Stimulated activated memory B cell treated with anti-CD40 and anti-IgM and Interleukin-4, amounts not matched to agents 10 μg/mL and 1 μg/mL and 100 μg/mL, for 72 hours (primary cell): ENCODE results near the gene ADH7.
"Not testable (repeated sequence)": the region's sequence is repeated elsewhere in the genome, so short reads cannot be mapped to it uniquely, and the experiment has no call there.

ENCODE experiments used
- ATAC-seq: fragments of 150-1000 bp; cut with Tn5 transposase; 2 replicates; pipeline ENCODE4 v1.10.0; 2021
- H3K27ac Mint-ChIP-seq: one replicate; pipeline ENCODE4 v1.8.0; 2022; ENCODE audit warnings: mild to moderate bottlenecking, mixed read lengths
- H3K27me3 Mint-ChIP-seq: one replicate; pipeline ENCODE4 v1.8.0; 2022; ENCODE audit warnings: mixed read lengths
- H3K36me3 Mint-ChIP-seq: one replicate; pipeline ENCODE4 v1.8.0; 2022; ENCODE audit warnings: mixed read lengths
- H3K4me1 Mint-ChIP-seq: one replicate; pipeline ENCODE4 v1.8.0; 2022; ENCODE audit warnings: mixed read lengths
- H3K4me3 Mint-ChIP-seq: one replicate; pipeline ENCODE4 v1.8.0; 2022; ENCODE audit warnings: mild to moderate bottlenecking, moderate library complexity, mixed read lengths
- H3K9me3 Mint-ChIP-seq: one replicate; pipeline ENCODE4 v1.8.0; 2022; ENCODE audit warnings: mixed read lengths

Gene ADH7

GRCh38 chr4:99438405-99438780, 3.3 kb upstream of the ADH7 start:
- Mint-ChIP-seq H3K36me3 (no peaks in the 10 kb centered on the region), H3K9me3 (no peaks in the 10 kb centered on the region), H3K27ac (no peak overlapping the region), H3K27me3 (no peaks in the 10 kb centered on the region), H3K4me1 (no peaks in the 10 kb centered on the region), H3K4me3 (no peak overlapping the region)
- no peak for ATAC-seq

- Mint-ChIP-seq H3K27ac (no peak overlapping the region), H3K4me1 (no peaks in the 10 kb centered on the region), H3K27me3 (no peaks in the 10 kb centered on the region), H3K4me3 (no peak overlapping the region), H3K9me3 (no peaks in the 10 kb centered on the region), H3K36me3 (no peaks in the 10 kb centered on the region)
- ATAC-seq: no peak
These were observed 2.7 kb upstream of the ADH7 start for GRCh38 chr4:99437723-99438404.

DNA sequence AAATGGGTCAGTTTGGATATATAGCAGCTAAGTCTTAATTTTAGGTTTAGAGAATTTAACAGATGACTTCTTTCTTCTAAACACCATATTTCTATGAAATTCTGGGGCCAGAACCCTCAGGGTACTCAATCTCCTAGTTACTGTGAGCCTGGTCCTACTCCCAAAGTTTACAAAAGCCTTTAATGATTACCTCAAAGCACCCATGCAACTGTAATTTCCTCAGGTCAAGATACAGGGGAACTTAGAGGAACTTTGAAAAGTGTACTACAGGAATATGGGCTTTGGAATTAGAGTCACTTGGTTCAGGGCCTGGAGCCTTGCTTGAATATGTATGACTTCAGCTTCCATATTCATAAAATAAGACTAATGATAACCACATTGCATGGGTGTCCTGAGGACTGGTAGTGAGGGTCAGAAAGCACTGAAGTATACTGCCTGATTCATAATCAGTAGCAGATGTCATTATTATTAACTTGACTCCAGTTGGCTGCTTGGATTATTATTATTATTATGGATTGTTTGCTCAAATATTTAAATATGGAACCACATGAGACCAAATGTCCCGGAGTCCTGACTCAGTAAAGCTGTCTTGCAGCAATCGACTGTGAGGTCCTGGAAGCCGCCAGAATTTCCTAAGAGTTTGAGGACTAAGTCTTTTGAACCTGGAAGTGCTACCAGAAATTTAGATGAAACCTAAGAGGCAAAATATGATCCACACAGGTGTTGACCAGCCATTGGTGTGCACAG, 2.0 kb upstream of the ADH7 start:
- no peaks in the 10 kb centered on the region for H3K9me3 Mint-ChIP-seq
- no peak overlapping the region for H3K27ac Mint-ChIP-seq
- H3K4me3 Mint-ChIP-seq: no peak overlapping the region
- H3K27me3 Mint-ChIP-seq: no peaks in the 10 kb centered on the region
- no peak for ATAC-seq
- no peaks in the 10 kb centered on the region for H3K4me1 Mint-ChIP-seq
- H3K36me3 Mint-ChIP-seq: no peaks in the 10 kb centered on the region

DNA sequence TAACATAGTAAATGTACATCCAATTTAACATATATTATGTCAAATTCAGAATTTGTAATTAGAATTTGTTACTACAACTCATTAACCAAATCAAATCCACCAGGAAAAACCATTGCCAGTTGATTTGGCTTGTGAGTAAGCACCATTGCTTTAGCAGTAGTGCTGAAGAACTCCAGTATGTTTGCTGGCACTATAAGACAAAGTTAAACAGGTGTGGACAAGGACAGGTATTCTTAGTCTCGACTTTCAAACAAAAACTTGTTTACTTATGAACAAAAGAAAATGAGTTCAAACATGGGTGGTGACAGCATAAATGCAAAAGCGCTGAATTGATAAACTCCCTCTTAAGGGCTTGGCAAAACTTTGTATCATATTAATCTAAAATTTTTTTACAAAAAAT, 1.3 kb upstream of the ADH7 start:
- Mint-ChIP-seq H3K27ac (no peak overlapping the region), H3K9me3 (no peaks in the 10 kb centered on the region), H3K4me3 (no peak overlapping the region), H3K27me3 (no peaks in the 10 kb centered on the region), H3K36me3 (no peaks in the 10 kb centered on the region), H3K4me1 (no peaks in the 10 kb centered on the region)
- ATAC-seq: no peak

GRCh38 chr4:99430106-99430505, 5.0 kb downstream of the ADH7 start:
- no peaks in the 10 kb centered on the region for H3K36me3 Mint-ChIP-seq
- H3K27me3 Mint-ChIP-seq: peaks cover 7% of the 10 kb centered on the region
- no peaks in the 10 kb centered on the region for H3K9me3 Mint-ChIP-seq
- ATAC-seq: no peak
- H3K4me1 Mint-ChIP-seq: no peaks in the 10 kb centered on the region
- no peak overlapping the region for H3K27ac Mint-ChIP-seq
- no peak overlapping the region for H3K4me3 Mint-ChIP-seq

DNA sequence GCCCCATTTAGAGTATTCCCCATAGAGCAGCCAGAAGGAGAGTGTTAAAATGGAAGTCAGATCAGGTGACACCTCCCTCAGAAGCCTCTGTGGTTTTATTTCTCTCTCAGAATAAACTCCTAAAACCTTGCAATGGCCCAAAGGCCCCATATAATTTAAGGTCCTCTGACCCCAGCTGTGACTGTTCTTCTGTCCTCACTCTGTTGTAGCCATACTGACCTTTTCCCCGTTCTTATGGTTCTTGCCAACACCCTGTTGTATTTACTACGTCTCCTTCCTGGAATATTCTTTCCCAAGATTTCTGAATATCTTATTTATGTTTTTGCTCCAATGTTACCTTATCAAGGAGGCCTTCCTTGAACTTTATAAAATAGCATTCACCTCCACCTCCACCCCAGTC, 18.0 kb downstream of the ADH7 start:
- peaks cover 1% of the 10 kb centered on the region for H3K9me3 Mint-ChIP-seq
- no peaks in the 10 kb centered on the region for H3K4me1 Mint-ChIP-seq
- H3K27ac Mint-ChIP-seq: no peak overlapping the region

GRCh38 chr4:99415762-99416161, 19.4 kb downstream of the ADH7 start:
- not testable (repeated sequence) for H3K9me3 Mint-ChIP-seq, H3K4me1 Mint-ChIP-seq, ATAC-seq, H3K4me3 Mint-ChIP-seq, H3K36me3 Mint-ChIP-seq, H3K27ac Mint-ChIP-seq, H3K27me3 Mint-ChIP-seq

More for the DNA sequence above, 18.0 kb downstream of the ADH7 start:
- ATAC-seq: no peak
- Mint-ChIP-seq H3K4me3 (no peak overlapping the region), H3K27me3 (no peaks in the 10 kb centered on the region), H3K36me3 (no peaks in the 10 kb centered on the region)

DNA sequence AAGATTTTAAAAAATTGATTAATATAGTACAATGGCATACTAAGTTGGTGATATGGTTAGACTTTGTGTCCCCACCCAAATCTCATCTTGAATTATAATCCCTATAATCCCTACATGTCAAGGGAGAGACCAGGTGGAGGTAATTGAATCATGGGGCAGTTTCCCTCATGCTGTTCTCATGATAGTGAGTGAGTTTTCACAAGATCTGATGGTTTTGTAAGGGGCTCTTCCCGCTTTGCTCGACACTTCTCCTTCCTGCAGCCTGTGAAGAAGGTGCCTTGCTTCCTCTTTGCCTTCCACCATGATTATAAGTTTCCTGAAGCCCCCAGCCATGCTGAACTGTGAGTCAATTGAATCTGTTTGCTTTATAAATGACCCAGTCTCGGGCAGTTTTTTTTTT, 20.2 kb downstream of the ADH7 start:
- not testable (repeated sequence) for H3K27ac Mint-ChIP-seq, H3K36me3 Mint-ChIP-seq, H3K27me3 Mint-ChIP-seq, H3K4me1 Mint-ChIP-seq, ATAC-seq, H3K4me3 Mint-ChIP-seq, H3K9me3 Mint-ChIP-seq

- no peak overlapping the region for H3K4me3 Mint-ChIP-seq
- no peaks in the 10 kb centered on the region for H3K27me3 Mint-ChIP-seq
- no peaks in the 10 kb centered on the region for H3K36me3 Mint-ChIP-seq
- H3K4me1 Mint-ChIP-seq: no peaks in the 10 kb centered on the region
- no peak overlapping the region for H3K27ac Mint-ChIP-seq
- no peak for ATAC-seq
- no peaks in the 10 kb centered on the region for H3K9me3 Mint-ChIP-seq
These were observed 20.7 kb downstream of the ADH7 start for GRCh38 chr4:99414401-99414800.

GRCh38 chr4:99413140-99413539, 22.0 kb downstream of the ADH7 start:
- no peak overlapping the region for H3K4me3 Mint-ChIP-seq
- H3K4me1 Mint-ChIP-seq: no peaks in the 10 kb centered on the region
- no peaks in the 10 kb centered on the region for H3K9me3 Mint-ChIP-seq
- H3K27ac Mint-ChIP-seq: no peak overlapping the region
- no peaks in the 10 kb centered on the region for H3K27me3 Mint-ChIP-seq
- no peak for ATAC-seq
- H3K36me3 Mint-ChIP-seq: no peaks in the 10 kb centered on the region

GRCh38 chr4:99411041-99411440, 24.1 kb downstream of the ADH7 start:
- Mint-ChIP-seq H3K9me3 (no peaks in the 10 kb centered on the region), H3K4me3 (no peak overlapping the region), H3K4me1 (no peaks in the 10 kb centered on the region), H3K27me3 (no peaks in the 10 kb centered on the region), H3K27ac (no peak overlapping the region), H3K36me3 (no peaks in the 10 kb centered on the region)
- no peak for ATAC-seq

DNA sequence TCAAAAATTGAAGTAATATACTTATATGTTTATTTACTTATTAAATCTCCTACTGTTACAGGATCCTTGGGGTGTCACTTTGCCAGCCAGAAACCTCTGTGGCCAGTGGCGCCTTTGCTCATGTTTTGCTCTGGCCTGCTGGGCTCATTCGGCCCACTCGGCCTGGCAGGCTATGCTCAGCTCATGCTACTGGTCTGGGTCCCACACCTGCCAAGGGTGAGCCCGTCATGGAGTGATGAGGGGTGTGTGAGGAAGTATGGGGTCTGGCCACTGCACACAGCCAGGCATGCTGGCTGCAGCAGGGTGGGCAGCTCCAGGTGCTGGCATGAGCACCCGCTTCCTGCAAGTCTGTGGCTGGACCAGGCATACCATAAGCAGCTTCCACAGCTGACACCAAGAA, 25.1 kb downstream of the ADH7 start:
- H3K9me3 Mint-ChIP-seq: no peaks in the 10 kb centered on the region
- H3K4me3 Mint-ChIP-seq: no peak overlapping the region
- no peaks in the 10 kb centered on the region for H3K27me3 Mint-ChIP-seq
- H3K4me1 Mint-ChIP-seq: peaks cover 5% of the 10 kb centered on the region
- no peaks in the 10 kb centered on the region for H3K36me3 Mint-ChIP-seq
- H3K27ac Mint-ChIP-seq: no peak overlapping the region
- no peak for ATAC-seq

DNA sequence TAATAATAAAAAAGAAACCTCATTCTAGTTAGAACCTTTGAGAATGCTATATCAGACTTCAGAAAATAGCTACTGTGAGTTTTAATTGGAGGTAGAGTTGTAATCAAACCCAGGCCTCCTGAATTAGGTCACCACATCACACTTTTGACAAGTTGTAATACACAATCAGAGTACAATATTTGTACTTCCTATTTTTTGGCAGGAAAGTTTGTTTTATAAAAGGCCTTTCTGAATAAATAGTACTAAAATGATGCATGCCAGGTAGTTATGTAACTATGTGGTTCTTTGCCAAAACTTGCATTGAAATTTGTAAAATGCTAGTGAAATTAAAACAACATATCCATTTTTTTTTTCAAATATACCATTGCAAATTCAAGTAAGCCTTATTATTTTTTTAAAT, 26.8 kb downstream of the ADH7 start:
- no peak for ATAC-seq
- Mint-ChIP-seq H3K4me1 (peaks cover 15% of the 10 kb centered on the region), H3K9me3 (no peaks in the 10 kb centered on the region), H3K27me3 (no peaks in the 10 kb centered on the region), H3K27ac (no peak overlapping the region), H3K4me3 (no peak overlapping the region), H3K36me3 (no peaks in the 10 kb centered on the region)

GRCh38 chr4:99405433-99406115, 29.6 kb downstream of the ADH7 start:
- H3K9me3 Mint-ChIP-seq: no peaks in the 10 kb centered on the region
- H3K36me3 Mint-ChIP-seq: no peaks in the 10 kb centered on the region
- no peak overlapping the region for H3K4me3 Mint-ChIP-seq
- H3K27me3 Mint-ChIP-seq: no peaks in the 10 kb centered on the region
- H3K4me1 Mint-ChIP-seq: peaks cover 15% of the 10 kb centered on the region
- no peak for ATAC-seq
- no peak overlapping the region for H3K27ac Mint-ChIP-seq

DNA sequence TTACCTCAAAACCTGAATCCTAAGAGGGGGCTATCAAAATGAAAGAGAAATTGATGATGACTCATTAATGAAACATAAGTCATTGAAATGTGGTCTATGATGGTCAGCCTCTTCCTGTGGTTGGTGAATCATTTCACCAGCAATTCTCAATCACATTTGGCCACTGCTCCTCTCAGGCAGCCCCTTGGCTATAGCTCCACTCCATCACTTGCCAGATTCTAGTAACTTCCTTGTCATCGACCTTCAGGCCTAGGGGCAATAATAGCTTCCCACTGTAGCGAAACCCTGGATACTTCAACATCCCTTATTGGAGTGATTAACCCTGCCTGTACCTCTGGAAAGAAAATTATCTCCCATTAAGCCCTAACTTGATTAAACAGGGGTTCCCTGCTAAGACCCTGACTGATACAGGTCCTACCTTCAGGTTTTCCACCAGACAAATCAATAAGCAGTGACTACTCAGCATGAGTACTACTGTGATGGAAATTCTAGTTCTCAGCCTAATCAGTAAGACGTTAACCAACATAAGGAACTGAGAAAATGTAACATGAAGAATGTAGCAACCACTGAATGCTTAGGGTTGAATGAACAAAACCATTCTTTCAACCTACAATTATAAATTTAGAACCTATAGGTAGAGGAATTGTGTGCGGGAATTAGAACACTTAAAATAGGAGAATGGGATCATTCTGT, 30.4 kb downstream of the ADH7 start:
- ATAC-seq: peak; percentile 84

More for the DNA sequence above, 30.4 kb downstream of the ADH7 start:
- Mint-ChIP-seq H3K9me3 (no peaks in the 10 kb centered on the region), H3K4me1 (peaks cover 15% of the 10 kb centered on the region), H3K36me3 (no peaks in the 10 kb centered on the region), H3K27me3 (no peaks in the 10 kb centered on the region), H3K4me3 (no peak overlapping the region), H3K27ac (peak overlapping the region; percentile 49)
